OCI-LY3 (cell line): Measurements from ENCODE around the gene FTH1.

Experiments
- H2AFZ ChIP-seq: fragments of 200-600, 300-600 bp; shearing (Covaris generic); 2 replicates; pipeline ENCODE4 v1.6.0; 2014; ENCODE audit warnings: antibody characterized with exemption, low read depth, low read length
- H3K27ac ChIP-seq: fragments of 200-600, 300-600 bp; sonication (generic); 2 replicates; pipeline ENCODE4 v1.5.1; 2014; ENCODE audit warnings: mild to moderate bottlenecking, low read length, moderate library complexity, mixed read lengths
- H3K27me3 ChIP-seq: fragments of 200-600, 300-600 bp; sonication (generic); 2 replicates; pipeline ENCODE4 v1.6.1; 2014; ENCODE audit warnings: low read depth, low read length, mixed read lengths
- H3K36me3 ChIP-seq: fragments of 200-600, 300-600 bp; sonication (generic); replicated peaks from 2 replicates; pipeline ENCODE3; 2014; ENCODE audit warnings: low read depth, low read length, mixed read lengths
- H3K4me1 ChIP-seq: fragments of 300-600, 200-600 bp; sonication (generic); 2 replicates; pipeline ENCODE4 v1.6.1; 2014; ENCODE audit warnings: low read length, mixed read lengths
- H3K4me2 ChIP-seq: fragments of 200-600, 300-600 bp; sonication (generic); 2 replicates; pipeline ENCODE4 v1.6.1; 2014; ENCODE audit warnings: low read length, mixed read lengths
- H3K4me3 ChIP-seq: fragments of 300-600, 200-600 bp; sonication (generic); 2 replicates; pipeline ENCODE4 v1.5.1; 2014; ENCODE audit warnings: antibody characterized with exemption, mild to moderate bottlenecking, low read length, moderate library complexity
- H3K79me2 ChIP-seq: fragments of 300-600, 200-600 bp; shearing (Covaris generic); 2 replicates; pipeline ENCODE4 v1.6.1; 2014; ENCODE audit warnings: mild to moderate bottlenecking, low read length, mixed read lengths
- H3K9ac ChIP-seq: fragments of 300-600, 200-600 bp; shearing (Covaris generic); 2 replicates; pipeline ENCODE4 v1.6.0; 2014; ENCODE audit warnings: mild to moderate bottlenecking, low read length, moderate library complexity
- H3K9me3 ChIP-seq: fragments of 200-600, 300-600 bp; shearing (Covaris generic); 2 replicates; pipeline ENCODE4 v1.6.1; 2014; ENCODE audit warnings: low read length, mixed read lengths; ENCODE audit not compliant: insufficient read depth
- H4K20me1 ChIP-seq: fragments of 200-600, 300-600 bp; sonication (generic); 2 replicates; pipeline ENCODE4 v1.6.1; 2016; ENCODE audit warnings: low read length, mixed read lengths; ENCODE audit not compliant: insufficient read depth
- CTCF ChIP-seq: fragments of 200-600, 300-600 bp; sonication (generic); IDR thresholded peaks from 2 replicates; pipeline ENCODE4 v1.5.1; 2014; ENCODE audit warnings: antibody characterized with exemption, low read length, low read depth
- EZH2phosphoT487 ChIP-seq: fragments of 200-600 bp; shearing (Covaris generic); IDR thresholded peaks from 2 replicates; pipeline ENCODE4 v1.6.1; 2018; ENCODE audit warnings: antibody characterized with exemption, mixed run types, low read depth

Gene FTH1

GRCh38 chr11:61926235-61926634 is 41.2 kb downstream of the FTH1 start:
- TF ChIP-seq CTCF = no peak
- TF ChIP-seq EZH2phosphoT487 = no peak
- H3K4me3 ChIP-seq = no peak overlapping the region
- no peak overlapping the region for H3K27ac ChIP-seq
- H3K9ac ChIP-seq = no peak overlapping the region
- no peaks in the 10 kb centered on the region for H3K36me3 ChIP-seq
- peaks cover 4% of the 10 kb centered on the region; the same call in 1 of the 2 replicates for H3K27me3 ChIP-seq
- H4K20me1 ChIP-seq = no peaks in the 10 kb centered on the region
- H3K9me3 ChIP-seq = no peaks in the 10 kb centered on the region
- no peak overlapping the region for H2AFZ ChIP-seq
- H3K4me1 ChIP-seq = no peaks in the 10 kb centered on the region
- no peaks in the 10 kb centered on the region for H3K79me2 ChIP-seq
- no peak overlapping the region for H3K4me2 ChIP-seq

DNA sequence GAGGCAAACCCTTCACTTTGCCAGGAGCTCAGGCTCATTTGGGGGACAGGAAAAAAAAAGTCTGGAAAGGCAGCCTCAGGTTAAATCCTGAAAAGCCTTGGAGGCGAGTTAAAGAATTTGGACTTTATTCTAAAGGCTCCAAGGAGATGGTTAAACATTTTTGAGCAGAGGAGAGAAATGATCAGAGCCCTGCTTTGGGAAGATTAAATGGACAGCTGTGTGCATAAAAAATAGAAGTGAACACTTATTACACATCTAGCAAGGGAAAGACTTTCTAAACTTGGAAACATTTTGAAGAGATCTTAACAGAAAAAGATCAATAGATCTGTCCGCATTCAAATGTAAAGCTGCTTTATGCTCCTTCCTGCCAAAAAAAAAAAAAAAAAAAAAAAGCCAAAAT is 41.7 kb downstream of the FTH1 start:
- Histone ChIP-seq H3K9ac (no peak overlapping the region), H3K27ac (no peak overlapping the region), H4K20me1 (no peaks in the 10 kb centered on the region), H3K9me3 (no peaks in the 10 kb centered on the region), H3K36me3 (no peaks in the 10 kb centered on the region), H2AFZ (no peak overlapping the region), H3K27me3 (no peaks in the 10 kb centered on the region), H3K79me2 (no peaks in the 10 kb centered on the region), H3K4me2 (no peak overlapping the region), H3K4me3 (no peak overlapping the region), H3K4me1 (no peaks in the 10 kb centered on the region)
- TF ChIP-seq CTCF (no peak), EZH2phosphoT487 (no peak)

DNA sequence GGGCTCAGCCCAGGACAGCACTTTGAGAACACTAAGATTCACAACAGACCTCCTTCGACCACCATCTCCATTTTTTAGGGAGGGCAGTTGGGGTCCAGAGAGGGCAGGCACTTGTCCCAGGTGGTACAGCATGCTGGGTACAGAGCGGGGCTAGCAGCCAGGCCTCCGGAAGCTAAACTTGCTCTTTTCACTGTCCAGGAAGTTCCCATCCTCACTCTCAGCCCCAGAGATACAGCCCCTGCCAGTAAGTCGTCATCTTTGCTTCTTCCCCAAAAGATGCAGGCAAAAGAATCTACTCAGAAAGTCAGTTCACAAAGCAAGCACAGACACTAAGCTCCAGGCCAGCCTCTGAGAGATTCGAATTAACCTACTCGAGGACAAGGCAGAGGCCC is 43.4 kb downstream of the FTH1 start:
- H2AFZ ChIP-seq = no peak overlapping the region
- no peaks in the 10 kb centered on the region for H3K4me1 ChIP-seq
- H4K20me1 ChIP-seq = no peaks in the 10 kb centered on the region
- H3K9me3 ChIP-seq = no peaks in the 10 kb centered on the region
- peaks cover 10% of the 10 kb centered on the region; the same call in 1 of the 2 replicates for H3K27me3 ChIP-seq
- no peak overlapping the region for H3K27ac ChIP-seq
- H3K4me2 ChIP-seq = no peak overlapping the region
- no peaks in the 10 kb centered on the region for H3K36me3 ChIP-seq
- H3K9ac ChIP-seq = no peak overlapping the region
- no peak overlapping the region for H3K4me3 ChIP-seq
- no peaks in the 10 kb centered on the region for H3K79me2 ChIP-seq
- TF ChIP-seq CTCF (no peak), EZH2phosphoT487 (no peak)

- Histone ChIP-seq H2AFZ (no peak overlapping the region), H3K9me3 (no peaks in the 10 kb centered on the region), H3K27me3 (peaks cover 13% of the 10 kb centered on the region; the same call in 1 of the 2 replicates), H3K4me1 (no peaks in the 10 kb centered on the region), H3K36me3 (no peaks in the 10 kb centered on the region), H3K9ac (no peak overlapping the region), H3K79me2 (no peaks in the 10 kb centered on the region), H3K4me2 (no peak overlapping the region), H3K27ac (no peak overlapping the region), H4K20me1 (no peaks in the 10 kb centered on the region), H3K4me3 (no peak overlapping the region)
- TF ChIP-seq EZH2phosphoT487 (no peak), CTCF (no peak)
These were observed 44.0 kb downstream of the FTH1 start for GRCh38 chr11:61923166-61924063.
